Esophagus muscularis mucosa (tissue), 4 donors: ENCODE measurements around the gene EPB41L5. TPM values are rescaled to one million over a fixed set of nuclear protein-coding genes. Genes with fewer than 3 reads are reported as not detected.

Experiments
- DNase-seq: peaks from one replicate; pipeline ENCODE4 v3.0.0-alpha.2; 2017; ENCODE audit errors: extremely low spot score
- H3K27ac ChIP-seq, 4 donors: fragments of 200-600 bp; sonication (generic); replicated peaks in 1 of 4; 1 replicate in 3 of 4; 2 replicates in 1 of 4; pipeline ENCODE4 v1.5.1; 2016 to 2019; ENCODE audit warnings: mild to moderate bottlenecking in 1 of 4
- H3K27me3 ChIP-seq, 4 donors: fragments of 200-600 bp; sonication (generic); one replicate each; pipeline versions ENCODE4 v1.5.1 to v1.6.0; 2016 to 2019
- H3K36me3 ChIP-seq, 4 donors: fragments of 200-600 bp; sonication (generic); one replicate each; pipeline ENCODE4 v1.5.1; 2016 to 2019
- H3K4me1 ChIP-seq, 4 donors: fragments of 200-600 bp; sonication (generic); one replicate each; pipeline ENCODE4 v1.5.1; 2016 to 2019
- H3K4me3 ChIP-seq, 4 donors: fragments of 200-600 bp; sonication (generic); 1 replicate in 2 of 4; 2 replicates in 2 of 4; pipeline ENCODE4 v1.5.1; 2016 to 2019; ENCODE audit warnings: mild to moderate bottlenecking in 4 of 4, moderate library complexity in 1 of 4
- H3K9me3 ChIP-seq, 4 donors: fragments of 200-600 bp; sonication (generic); 1 replicate in 3 of 4; 2 replicates in 1 of 4; pipeline ENCODE4 v1.5.1; 2016 to 2019
- CTCF ChIP-seq, 3 experiments: fragments of 200-600 bp in 2 of 3; fragments of 450-650 bp in 1 of 3; sonication (generic) in 2 of 3; IDR thresholded peaks; one replicate each; pipeline ENCODE4 v1.5.1; 2017 to 2019; ENCODE audit warnings: antibody characterized with exemption in 3 of 3, mild to moderate bottlenecking in 2 of 3, moderate library complexity in 1 of 3
- EP300 ChIP-seq: sonication (generic); formaldehyde crosslinking; IDR thresholded peaks from one replicate; pipeline ENCODE4 v1.6.1; 2017; ENCODE audit warnings: antibody characterized with exemption
- POLR2A ChIP-seq: fragments of 450-650 bp; IDR thresholded peaks from one replicate; pipeline ENCODE4 v1.6.1; 2017; ENCODE audit warnings: antibody characterized with exemption, moderate library complexity, mild to moderate bottlenecking, low read depth
- POLR2AphosphoS5 ChIP-seq, 2 donors: sonication (generic); formaldehyde crosslinking; IDR thresholded peaks; one replicate each; pipeline ENCODE4 v1.6.1; 2017; ENCODE audit warnings: antibody characterized with exemption in 2 of 2
- WGBS: methylation state at CpG from one replicate; pipeline ENCODE4 v1.1.5; 2018; 5-methylcytosine and 5-hydroxymethylcytosine counted together
- intact Hi-C: fragments of 100-400 bp; cut with DNase I; formaldehyde crosslinking; loops from one replicate; pipeline ENCODE4 v1.15.1; 2023
- total RNA-seq, 4 donors: library from RNA; depleted of rRNA; stranded (reverse); fragments of >200 nt; gene quantifications; one replicate each; pipeline versions ENCODE4 v1.1.0 to v1.2.1, GENCODE V29; 2016

Gene EPB41L5
- total RNA-seq, 4 donors from 2014 or later = 16.0 to 30.3 (median 21.6) TPM

DNA sequence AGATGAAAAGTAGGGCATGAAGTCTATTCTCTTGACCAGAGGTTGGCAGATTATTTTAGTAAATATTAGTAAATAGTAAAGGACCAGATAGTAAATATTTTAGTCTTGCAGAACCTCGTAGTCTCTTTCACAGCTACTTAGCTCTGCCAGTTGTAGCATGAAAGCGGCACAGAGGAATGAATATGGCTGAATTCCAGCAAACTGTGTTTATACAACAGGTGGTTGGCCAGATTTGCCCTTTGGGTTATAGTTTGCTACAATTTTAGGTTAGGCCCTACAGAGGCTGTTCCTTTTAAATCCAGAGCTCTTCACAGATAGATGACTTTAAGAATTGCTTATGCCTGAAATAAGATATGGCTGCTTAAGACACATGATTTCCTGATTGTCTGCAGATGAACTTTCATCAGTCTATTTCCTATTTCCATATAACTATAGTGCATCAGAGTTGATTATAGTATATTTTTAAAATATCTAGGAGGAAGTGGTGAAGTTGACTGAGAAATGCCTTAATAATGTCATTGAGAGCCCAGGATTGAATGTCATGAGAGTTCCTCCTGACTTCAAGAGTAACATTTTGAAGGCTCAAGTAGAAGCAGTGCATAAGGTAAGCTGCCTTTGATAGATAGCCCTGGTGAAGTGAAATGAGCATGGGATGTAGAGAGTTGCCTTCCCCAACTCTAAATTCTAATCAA is 129.8 kb downstream of the EPB41L5 start:
- Histone ChIP-seq H3K27ac (no peak overlapping the region), H3K4me1 (no peaks in the 10 kb centered on the region), H3K36me3 (peaks cover 0 to 19% (median 13%) of the 10 kb centered on the region in 4 donors), H3K4me3 (no peak overlapping the region), H3K27me3 (no peaks in the 10 kb centered on the region), H3K9me3 (no peaks in the 10 kb centered on the region)
- DNase-seq = no peak
- intact Hi-C loops = no loop called here
- 72% methylated on average over 2 of the region's 2 CpGs for WGBS
- TF ChIP-seq CTCF (IDR thresholded peaks at IDR 0.05) (no peak), POLR2AphosphoS5 (IDR thresholded peaks at IDR 0.05) (no peak), POLR2A (no peak), EP300 (no peak)

GRCh38 chr2:120148229-120148628 is 135.4 kb downstream of the EPB41L5 start:
- H3K27me3 ChIP-seq = no peaks in the 10 kb centered on the region
- H3K9me3 ChIP-seq = peaks cover 0 to 27% (median 5%) of the 10 kb centered on the region in 4 donors
- H3K36me3 ChIP-seq = peaks cover 8 to 41% (median 17%) of the 10 kb centered on the region in 4 donors
- H3K27ac ChIP-seq = no peak overlapping the region
- DNase-seq = no peak
- TF ChIP-seq CTCF (IDR thresholded peaks at IDR 0.05) (no peak), EP300 (no peak)
- no peak overlapping the region for H3K4me3 ChIP-seq
- intact Hi-C loops = no loop called here
- 88% methylated on average over 1 of the region's 1 CpG for whole genome bisulfite sequencing
- H3K4me1 ChIP-seq = no peaks in the 10 kb centered on the region

DNA sequence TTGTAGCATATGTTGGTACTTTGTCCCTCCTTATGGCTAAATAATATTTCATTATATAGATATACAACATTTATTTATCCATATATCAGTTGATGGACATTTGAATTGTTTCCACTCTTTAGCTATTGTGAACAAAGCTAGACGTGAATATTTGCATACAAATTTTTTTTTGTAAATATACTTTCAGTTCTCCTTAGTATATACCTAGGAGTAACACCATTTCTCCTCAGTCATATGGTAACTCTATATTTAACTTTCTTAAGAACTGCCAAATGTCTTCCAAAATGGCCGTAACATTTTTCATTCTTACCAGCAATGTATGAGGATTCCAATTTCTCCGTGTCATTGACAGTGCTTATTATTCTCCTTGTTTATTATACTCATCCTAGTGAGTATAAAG is 135.8 kb downstream of the EPB41L5 start:
- no peak overlapping the region for H3K27ac ChIP-seq
- intact Hi-C loops = no loop called here
- H3K9me3 ChIP-seq = peaks cover 0 to 27% (median 5%) of the 10 kb centered on the region in 4 donors
- H3K36me3 ChIP-seq = peaks cover 8 to 38% (median 16%) of the 10 kb centered on the region in 4 donors
- WGBS = 91% methylated on average over 3 of the region's 3 CpGs
- H3K27me3 ChIP-seq = no peaks in the 10 kb centered on the region
- DNase-seq = no peak
- no peak for TF ChIP-seq POLR2A
- no peak for TF ChIP-seq EP300
- TF ChIP-seq POLR2AphosphoS5 (IDR thresholded peaks at IDR 0.05) = no peak
- TF ChIP-seq CTCF (IDR thresholded peaks at IDR 0.05) = no peak
- H3K4me3 ChIP-seq = no peak overlapping the region
- no peaks in the 10 kb centered on the region for H3K4me1 ChIP-seq

DNA sequence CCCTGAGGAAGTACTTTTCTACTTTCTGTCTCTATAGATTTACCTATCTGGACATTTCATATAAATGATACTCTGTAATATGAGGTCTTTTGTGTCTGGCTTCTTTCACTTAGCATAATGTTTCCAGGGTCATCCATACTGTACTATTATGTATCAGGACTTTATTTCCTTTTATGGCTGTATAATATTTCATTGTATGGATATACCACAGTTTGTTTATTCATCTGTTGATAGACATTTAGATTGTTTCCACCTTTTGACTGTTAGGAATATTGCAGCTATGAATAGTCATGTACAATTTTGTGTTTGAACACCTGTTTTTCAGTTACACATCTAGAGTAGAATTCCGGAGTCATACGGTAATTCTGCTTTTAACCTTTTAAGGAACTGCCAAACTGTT is 136.5 kb downstream of the EPB41L5 start:
- TF ChIP-seq POLR2AphosphoS5 (IDR thresholded peaks at IDR 0.05) (no peak), POLR2A (no peak), CTCF (IDR thresholded peaks at IDR 0.05) (no peak), EP300 (no peak)

More for the DNA sequence above, 136.5 kb downstream of the EPB41L5 start:
- Histone ChIP-seq H3K4me3 (no peak overlapping the region), H3K36me3 (peaks cover 8 to 38% (median 15%) of the 10 kb centered on the region in 4 donors), H3K4me1 (no peaks in the 10 kb centered on the region), H3K9me3 (peaks cover 0 to 29% (median 5%) of the 10 kb centered on the region in 4 donors), H3K27ac (no peak overlapping the region), H3K27me3 (no peaks in the 10 kb centered on the region)
- WGBS = 97% methylated on average over 2 of the region's 2 CpGs
- intact Hi-C loops = no loop called here
- DNase-seq = no peak
